PC-3 (cell line): ENCODE results near the gene RABGGTA.
A peak's percentile ranks its signal among the peaks of the same experiment; 100 is the strongest.

Experiments
- EZH2 ChIP-seq: fragments of 300-600 bp; sonication (generic); IDR thresholded peaks from one replicate; pipeline ENCODE4 v1.6.1; 2017; ENCODE audit warnings: antibody characterized with exemption, mild to moderate bottlenecking, low read length; ENCODE audit not compliant: unreplicated experiment
- EZH2phosphoT487 ChIP-seq: fragments of 300-600 bp; sonication (generic); IDR thresholded peaks from 2 replicates; pipeline ENCODE4 v1.6.1; 2018; ENCODE audit warnings: mild to moderate bottlenecking, antibody characterized with exemption, low read length, borderline replicate concordance
- TF ChIP-seq, protein P1 (sequence below): fragments of 300-600 bp; sonication (generic); conservative IDR thresholded peaks from 2 replicates; pipeline ENCODE4 v1.5.1; 2017; ENCODE audit warnings: antibody characterized with exemption, low read depth, mild to moderate bottlenecking, low read length

DNA sequence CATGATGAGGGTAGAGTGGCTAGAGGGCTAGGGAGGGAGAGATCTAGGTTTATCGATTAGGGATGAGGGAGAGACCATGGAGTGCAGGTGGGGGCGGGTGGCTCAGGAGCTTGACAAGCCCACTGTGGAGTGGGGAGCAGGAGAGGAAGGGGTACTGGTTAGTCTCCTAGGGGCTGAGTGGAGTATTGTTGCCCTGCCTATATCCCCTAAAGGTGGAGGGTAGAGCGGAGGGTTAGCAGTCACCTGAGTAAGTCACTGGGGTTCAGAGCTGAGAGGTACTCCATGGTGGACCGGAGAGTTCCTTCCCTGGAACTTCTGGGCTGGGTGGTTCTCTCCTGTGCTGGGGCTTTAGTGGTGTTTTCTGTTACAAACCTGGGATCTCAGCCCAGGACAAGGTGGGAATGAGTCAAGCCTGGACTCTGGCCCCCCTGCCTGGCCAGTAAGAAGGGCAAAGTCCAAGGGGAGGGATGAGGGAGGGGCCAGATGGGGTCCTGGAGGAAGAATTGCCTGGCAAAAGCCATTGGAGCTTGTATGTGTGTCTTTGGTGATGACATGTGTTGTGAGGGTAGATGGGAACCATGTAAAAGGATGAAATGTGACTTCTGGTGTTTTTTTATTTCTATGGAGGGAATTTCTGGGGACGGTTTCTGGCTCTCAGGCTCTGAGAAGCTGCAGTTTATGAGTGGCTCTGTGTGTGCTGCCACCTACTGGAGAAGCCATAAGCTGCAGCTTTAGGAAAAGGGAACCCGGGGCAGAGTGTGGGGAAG, 36.4 kb upstream of the RABGGTA start, which contains the start of gene CIDEB:
- TF ChIP-seq, protein P1, sequence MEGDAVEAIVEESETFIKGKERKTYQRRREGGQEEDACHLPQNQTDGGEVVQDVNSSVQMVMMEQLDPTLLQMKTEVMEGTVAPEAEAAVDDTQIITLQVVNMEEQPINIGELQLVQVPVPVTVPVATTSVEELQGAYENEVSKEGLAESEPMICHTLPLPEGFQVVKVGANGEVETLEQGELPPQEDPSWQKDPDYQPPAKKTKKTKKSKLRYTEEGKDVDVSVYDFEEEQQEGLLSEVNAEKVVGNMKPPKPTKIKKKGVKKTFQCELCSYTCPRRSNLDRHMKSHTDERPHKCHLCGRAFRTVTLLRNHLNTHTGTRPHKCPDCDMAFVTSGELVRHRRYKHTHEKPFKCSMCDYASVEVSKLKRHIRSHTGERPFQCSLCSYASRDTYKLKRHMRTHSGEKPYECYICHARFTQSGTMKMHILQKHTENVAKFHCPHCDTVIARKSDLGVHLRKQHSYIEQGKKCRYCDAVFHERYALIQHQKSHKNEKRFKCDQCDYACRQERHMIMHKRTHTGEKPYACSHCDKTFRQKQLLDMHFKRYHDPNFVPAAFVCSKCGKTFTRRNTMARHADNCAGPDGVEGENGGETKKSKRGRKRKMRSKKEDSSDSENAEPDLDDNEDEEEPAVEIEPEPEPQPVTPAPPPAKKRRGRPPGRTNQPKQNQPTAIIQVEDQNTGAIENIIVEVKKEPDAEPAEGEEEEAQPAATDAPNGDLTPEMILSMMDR = peak; percentile 96
- TF ChIP-seq EZH2phosphoT487 = no peak
- no peak for TF ChIP-seq EZH2
